ENCODE data around the gene FOXQ1.

Gene FOXQ1

DNA sequence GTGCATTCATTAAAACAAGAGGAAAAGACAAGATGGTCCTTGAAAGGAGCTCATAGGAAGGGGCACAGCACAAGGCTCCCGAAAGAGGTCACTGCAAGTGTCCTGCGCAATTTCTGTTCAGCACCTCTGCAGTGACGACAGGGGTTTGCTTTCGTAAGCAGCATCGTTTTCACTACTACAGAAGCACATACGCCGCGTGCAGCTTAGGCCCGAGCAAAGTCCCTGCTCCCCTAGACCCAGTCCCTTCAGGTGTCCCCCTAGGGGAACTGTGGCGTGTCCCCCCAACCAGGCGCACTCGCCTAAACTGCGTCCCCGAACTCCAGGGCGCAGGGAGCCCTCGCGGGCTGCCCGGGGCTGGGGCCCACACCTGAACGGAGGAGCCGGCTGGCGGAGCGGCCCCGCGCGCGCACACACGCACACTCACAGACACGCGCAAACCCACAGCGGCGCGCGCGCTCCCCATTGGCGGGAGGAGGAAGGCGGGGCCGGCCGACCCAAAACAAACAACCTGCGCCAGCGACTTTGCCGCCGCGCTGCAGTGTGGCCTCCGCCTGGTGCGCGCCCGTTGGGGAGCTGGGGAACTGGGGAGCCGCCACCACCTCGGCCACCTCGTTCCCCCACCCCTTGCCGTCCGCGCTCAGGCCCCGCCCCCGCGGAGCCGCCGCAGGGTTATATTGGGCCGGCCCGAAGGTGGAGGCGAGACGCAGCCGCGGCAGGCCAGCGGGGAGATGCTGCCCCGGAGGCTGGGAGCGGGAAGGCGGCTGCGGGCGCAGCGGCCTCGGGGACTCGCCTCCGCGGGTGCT, at the start of gene FOXQ1:
TSS of gene FOXQ1 (plus strand) at position 699 of the 803 bp plus-strand sequence. CDS start 607 bp downstream, outside the sequence.
- no peak for DNase-seq

DNA sequence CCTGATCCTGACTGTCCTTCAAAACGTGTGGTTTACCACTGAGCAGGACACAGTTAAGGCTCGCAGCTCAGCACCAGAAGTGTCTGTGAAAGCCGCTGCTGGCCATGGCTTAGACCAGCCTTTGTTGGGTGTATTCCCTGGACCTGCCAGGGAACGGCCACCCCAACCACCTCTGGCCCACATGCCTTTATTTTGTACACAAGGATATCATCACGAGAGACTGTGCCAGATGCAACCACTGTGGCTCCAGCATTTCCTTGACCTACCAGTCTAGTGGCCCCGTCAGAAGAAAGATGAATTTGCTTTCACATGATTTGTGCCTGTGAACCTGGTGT, 49.2 kb upstream of the FOXQ1 start:
- no peak for DNase-seq

DNA sequence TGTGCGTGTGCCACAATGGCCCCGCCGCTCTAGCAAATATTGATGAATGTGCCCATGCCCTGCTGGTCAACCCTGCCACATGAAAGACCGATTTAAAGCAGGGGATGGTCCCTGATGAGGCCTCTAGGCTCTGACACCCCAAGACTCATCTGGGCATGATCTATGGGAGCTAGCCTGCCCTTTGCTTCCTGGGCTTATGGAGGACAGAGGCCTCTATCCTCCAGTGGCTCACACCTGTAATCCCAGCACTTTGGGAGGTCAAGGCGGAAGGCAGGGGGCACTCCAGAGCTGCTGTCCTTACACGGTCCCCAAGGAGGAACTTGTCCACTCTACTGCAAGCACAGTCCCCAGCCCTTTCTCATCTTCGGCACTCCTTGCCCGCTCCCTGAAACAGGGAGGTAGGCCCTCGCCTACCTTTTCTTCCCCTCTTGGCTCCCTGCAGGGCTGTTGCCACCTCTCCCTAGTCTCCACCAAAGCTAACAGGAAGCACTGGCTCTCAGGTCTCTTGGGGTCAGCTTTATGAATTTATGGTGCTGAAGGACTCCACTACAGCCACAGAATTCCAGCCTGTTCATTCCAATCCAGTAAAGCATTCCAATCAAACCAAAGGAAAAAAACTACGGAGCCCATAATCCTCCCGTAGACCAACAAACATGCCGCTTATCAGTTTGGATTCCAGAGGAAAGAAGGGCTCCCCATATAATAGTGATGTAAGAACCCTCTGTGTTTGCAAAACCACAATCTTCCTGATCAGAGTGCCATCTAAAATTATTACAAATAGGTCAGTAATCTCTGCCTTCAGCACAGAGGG, 48.7 kb upstream of the FOXQ1 start:
- no peak for DNase-seq

DNA sequence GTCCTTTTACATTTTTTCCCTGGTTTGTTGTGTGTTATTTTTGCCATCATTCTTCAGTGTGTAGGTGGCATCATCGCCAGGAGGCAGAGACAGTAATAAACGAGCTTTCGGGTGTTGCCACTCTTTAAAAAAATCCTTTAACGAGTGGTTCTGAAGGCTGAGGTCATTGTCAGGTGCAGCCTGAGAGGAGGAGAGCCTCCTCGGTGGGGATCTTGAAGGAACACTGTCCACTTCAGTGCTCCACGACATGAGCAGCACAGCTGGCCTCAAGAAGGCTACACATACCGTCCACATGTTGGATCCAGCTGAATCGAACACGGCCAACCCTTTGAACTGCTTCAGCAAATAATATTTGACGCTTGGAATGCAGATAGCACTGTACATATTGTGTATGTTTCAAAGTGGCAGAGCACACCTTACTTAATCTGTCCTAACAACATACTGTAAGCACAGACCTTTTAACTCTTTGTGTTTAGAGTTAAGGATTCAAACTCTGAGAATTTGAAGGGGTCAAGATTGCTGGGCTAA, 48.0 kb upstream of the FOXQ1 start:
- no peak for DNase-seq

GRCh38 chr6:1264619-1265445, 47.1 kb upstream of the FOXQ1 start:
- no peak for DNase-seq

GRCh38 chr6:1266686-1267056, 45.2 kb upstream of the FOXQ1 start:
- DNase-seq = no peak

GRCh38 chr6:1267057-1267732, 44.7 kb upstream of the FOXQ1 start:
- DNase-seq = no peak

DNA sequence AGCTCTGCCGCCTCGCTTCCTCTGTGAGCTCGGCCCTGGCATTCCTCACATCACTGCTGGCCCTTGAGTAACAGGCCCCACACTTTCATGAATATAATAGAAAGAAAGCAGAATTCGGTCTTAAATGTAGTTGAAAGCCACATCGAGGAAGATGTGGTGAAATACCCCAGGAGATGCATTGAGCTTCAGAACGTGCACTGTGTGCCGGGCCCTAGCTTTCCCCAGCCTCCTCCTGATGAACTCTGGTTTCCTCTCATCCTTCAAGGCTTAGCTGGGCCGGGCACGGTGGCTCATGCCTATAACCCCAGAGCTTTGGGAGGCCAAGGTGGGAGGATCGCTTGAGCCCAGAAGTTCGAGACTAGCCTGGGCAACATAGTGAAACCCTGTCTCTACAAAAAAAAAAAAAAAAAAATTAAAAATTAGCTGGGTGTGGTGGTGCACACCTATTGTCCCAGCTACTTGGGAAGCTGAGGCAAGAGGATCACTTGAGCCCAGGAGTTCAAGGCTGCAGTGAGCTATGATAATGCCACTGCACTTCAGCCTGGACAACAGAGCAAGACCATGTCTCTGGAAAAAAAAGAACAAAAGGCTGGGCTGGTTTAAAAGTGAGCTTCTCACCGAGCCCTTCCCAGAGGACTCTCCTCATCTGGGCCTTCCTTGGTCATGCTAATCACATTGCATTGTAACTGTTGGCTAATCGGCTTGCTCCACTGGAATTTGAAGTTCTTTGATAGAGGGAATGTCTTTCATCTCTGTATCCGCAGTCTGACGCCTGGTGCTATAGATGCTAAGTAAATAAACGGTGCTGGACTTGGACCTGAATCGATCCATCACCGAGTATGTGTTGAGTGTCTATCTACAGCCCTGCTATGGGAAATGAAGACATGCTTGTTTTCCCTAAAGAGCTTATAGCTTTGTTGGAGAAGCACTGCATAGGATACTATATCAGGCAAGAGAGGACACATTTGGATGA, 43.8 kb upstream of the FOXQ1 start:
- DNase-seq = no peak

DNA sequence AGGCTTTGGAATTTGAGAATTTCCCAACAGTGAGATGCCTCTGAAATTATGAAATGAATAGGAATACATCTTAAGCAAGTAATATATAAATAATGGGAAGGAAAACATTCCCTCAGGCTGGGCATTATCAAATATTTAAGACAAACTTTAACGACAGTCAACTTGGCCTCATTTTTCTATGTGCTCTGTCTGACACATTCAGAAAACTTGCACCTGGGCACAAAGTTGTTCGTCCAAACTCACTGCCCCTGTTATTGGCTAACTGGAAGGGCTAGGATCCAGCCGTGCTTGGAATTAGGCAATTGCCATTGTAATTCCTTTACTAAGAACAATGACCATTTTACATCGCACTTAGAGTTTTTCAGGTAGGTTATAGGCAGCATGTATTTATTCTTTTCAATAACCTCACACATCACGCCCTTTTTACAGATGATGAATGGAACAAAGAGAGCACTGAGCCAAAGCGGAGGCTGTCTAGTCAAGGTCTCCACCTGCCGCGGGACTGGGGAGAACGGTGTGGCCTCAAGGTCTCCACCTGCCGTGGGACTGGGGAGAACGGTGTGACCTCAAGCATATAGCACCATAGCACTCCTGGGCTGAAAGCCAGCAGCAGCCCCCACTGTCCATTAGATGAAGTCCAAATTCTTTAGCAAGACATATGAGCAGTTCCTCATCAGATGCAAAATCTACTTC, 40.7 kb upstream of the FOXQ1 start:
- DNase-seq = no peak

DNA sequence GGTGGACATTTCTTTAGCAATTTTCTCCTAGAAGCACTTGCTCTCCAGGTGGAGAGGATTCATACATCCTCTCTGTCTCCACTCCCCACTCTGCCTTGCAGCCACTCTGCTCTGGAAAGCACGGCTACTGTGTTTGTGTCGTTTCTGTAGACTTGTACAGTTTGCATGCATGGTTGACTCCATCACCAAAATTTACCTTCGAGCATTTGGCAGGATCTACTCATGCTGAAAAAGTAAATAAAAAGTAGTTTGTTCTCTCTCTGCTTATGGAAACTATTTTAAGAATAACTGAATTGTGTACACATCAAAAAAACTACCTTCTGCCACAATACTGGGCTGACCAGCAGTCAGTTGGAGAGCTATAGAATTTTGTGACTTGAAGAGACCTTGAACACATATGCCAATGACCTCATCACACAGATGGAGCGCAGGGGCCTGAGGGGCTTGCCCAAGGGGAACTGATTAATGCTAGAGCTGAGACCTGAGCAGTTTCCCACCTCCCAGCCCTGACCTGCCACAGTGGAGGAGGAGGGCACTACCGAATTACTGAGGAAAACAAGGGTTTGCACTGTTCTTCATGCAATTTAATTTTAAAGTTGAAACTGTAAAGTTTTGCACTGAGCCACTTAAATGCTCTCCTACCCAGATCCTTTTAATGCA, 33.7 kb upstream of the FOXQ1 start:
- no peak for DNase-seq

GRCh38 chr6:1279065-1279464, 32.8 kb upstream of the FOXQ1 start:
- no peak for DNase-seq

- DNase-seq = no peak
Measured at GRCh38 chr6:1280666-1281300, 31.1 kb upstream of the FOXQ1 start.

DNA sequence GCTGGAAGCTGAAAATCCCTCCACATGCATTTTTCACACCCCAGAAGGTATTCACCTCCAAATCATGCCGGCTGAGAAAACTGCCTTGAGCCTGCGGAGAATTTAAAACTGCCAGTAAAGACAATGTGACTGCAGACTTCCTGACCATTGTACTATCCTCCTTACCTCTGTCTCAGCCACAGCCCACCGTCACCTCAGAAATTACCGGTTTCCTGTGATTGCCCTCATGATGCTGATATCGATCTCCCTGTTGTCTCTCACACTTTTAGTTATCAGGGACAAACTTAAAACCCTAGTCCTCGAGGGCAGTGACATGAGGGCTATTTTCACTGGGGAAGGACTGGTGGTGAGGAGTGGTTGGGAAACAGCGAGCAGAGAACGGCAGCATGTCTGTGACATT, 30.2 kb upstream of the FOXQ1 start:
- no peak for DNase-seq

- no peak for DNase-seq
Measured at GRCh38 chr6:1283501-1283900, 28.4 kb upstream of the FOXQ1 start.

- no peak for DNase-seq
Measured at GRCh38 chr6:1285556-1285955, 26.3 kb upstream of the FOXQ1 start.

GRCh38 chr6:1285956-1286355, 25.9 kb upstream of the FOXQ1 start:
- DNase-seq = no peak

DNA sequence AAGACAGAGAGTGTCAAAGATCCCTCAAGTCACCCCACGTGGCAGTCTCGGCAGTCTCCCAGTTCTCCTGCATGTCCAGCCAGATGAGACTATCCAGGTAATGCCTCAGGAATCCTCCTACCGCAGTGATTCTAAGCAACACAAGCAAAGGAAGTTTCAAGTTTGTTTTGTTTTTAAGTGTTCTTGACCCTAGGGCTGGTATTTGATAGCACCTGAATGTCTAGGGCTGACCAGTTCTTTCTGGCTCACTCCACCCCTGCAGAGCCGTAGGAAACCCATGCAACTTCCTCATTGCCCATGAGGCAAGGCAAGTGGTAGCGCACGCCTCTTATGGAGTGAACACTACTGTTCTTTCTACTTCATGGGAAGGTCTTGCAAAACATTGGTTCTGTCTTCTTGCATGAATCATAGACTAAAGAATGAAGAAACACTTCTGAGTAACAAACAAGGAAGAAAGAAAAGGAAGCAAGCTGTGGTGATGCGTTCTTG, 24.8 kb upstream of the FOXQ1 start:
- DNase-seq = no peak

GRCh38 chr6:1290086-1290485, 21.8 kb upstream of the FOXQ1 start:
- DNase-seq = no peak

GRCh38 chr6:1290805-1291204, 21.1 kb upstream of the FOXQ1 start:
- DNase-seq = no peak

DNA sequence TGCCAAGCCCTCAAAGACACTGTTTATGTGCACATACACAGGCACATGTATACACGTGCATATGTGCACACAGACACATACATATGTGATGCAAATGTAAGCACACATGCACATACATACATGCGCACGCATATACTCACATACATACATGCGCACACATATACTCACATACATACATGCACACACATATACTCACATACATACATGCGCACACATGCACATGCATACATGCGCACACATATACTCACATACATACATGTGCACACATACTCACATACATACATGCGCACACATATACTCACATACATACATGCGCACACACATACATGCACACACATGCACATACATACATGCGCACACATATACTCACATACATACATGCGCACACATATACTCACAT, 20.5 kb upstream of the FOXQ1 start:
- no peak for DNase-seq
